GM10248 (cell line): ENCODE measurements around the gene TRMT112.

Experiments used
- CTCF ChIA-PET: fragments of 300-600 bp; sonication (Branson Sonifier 250); formaldehyde crosslinking; extraction: SDS; loops from one replicate; lab custom pipeline; 2021; ENCODE audit warnings: antibody characterized with exemption; lab: Yijun Ruan, JAX
- POLR2A ChIA-PET: fragments of 350-650 bp; sonication (Branson Sonifier 250); formaldehyde crosslinking; extraction: SDS; loops from one replicate; lab custom pipeline; 2020; ENCODE audit warnings: antibody characterized with exemption; lab: Yijun Ruan, JAX
- DNase-seq: peaks from one replicate; pipeline ENCODE4 v3.0.0; 2012; ENCODE audit errors: extremely low spot score
- TF ChIP-seq, protein P1 (sequence below): IDR thresholded peaks from 2 replicates; pipeline ENCODE4 v1.5.1; 2012; ENCODE audit warnings: mild to moderate bottlenecking, low read depth; ENCODE audit errors: extremely low read depth, missing control alignments, control extremely low read depth

The TRMT112 gene

DNA sequence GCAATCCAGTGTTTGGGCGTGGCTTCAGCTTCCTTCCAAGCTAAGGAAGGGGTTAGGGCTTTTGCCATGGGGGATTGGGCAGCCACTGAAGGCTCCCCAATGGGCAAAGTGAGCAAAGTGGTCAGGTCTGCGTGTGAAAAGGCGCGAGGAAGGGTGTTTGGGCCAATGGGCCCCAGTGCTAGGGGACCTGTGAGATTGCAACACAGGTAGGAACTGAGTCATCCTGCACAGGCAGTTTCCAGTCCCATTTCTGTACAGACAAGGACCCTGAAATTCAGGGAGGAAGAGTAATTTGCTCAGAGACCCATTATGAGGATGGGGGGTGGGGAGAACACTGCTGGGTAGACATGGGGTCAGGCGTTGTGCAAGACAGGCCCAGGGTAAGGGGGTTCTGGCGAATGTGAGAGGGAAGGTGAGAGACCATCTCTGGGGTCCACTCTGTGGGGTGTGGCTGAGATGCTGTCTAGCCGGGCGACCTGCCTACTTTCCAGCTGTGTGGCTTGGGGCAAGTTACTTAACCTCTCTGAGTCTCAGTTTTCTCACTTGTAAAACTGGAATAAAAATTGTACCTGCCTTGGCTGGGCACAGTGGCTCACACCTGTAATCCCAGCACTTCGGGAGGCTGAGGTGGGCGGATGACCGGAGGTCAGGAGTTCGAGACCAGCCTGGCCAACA is 30.0 kb upstream of the TRMT112 start:
- POLR2A ChIA-PET: no interaction called here
- TF ChIP-seq, protein P1, sequence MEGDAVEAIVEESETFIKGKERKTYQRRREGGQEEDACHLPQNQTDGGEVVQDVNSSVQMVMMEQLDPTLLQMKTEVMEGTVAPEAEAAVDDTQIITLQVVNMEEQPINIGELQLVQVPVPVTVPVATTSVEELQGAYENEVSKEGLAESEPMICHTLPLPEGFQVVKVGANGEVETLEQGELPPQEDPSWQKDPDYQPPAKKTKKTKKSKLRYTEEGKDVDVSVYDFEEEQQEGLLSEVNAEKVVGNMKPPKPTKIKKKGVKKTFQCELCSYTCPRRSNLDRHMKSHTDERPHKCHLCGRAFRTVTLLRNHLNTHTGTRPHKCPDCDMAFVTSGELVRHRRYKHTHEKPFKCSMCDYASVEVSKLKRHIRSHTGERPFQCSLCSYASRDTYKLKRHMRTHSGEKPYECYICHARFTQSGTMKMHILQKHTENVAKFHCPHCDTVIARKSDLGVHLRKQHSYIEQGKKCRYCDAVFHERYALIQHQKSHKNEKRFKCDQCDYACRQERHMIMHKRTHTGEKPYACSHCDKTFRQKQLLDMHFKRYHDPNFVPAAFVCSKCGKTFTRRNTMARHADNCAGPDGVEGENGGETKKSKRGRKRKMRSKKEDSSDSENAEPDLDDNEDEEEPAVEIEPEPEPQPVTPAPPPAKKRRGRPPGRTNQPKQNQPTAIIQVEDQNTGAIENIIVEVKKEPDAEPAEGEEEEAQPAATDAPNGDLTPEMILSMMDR: no peak
- DNase-seq: no peak
- CTCF ChIA-PET: interaction anchor here (2.5 kb wide), 1 partner anchor 30 kb away, joined by 7 read pairs; the partner anchor contains the start of genes PRDX5 and TRMT112

DNA sequence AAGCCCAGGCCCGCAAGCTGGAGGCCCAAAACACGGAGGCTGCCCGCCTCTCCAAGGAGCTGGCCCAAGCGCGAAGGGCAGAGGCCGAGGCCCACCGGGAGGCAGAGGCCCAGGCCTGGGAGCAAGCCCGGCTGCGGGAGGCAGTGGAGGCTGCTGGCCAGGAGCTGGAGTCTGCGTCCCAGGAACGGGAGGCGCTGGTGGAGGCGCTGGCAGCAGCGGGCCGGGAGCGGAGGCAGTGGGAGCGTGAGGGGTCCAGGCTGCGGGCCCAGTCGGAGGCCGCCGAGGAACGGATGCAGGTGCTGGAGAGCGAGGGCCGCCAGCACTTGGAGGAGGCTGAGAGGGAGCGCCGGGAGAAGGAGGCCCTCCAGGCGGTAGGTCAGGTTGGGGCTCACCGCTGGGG is 27.4 kb upstream of the TRMT112 start:
- ChIA-PET POLR2A (interaction anchor here (0.7 kb wide), 1 partner anchor 64 kb away, joined by 4 read pairs; no protein-coding TSS in a partner anchor), CTCF (interaction anchor here (1.4 to 7.5 kb wide), 3 partner anchors 10 to 27 kb away, joined by 3 to 81 read pairs (median 7); partner anchors contain the start of genes PRDX5 and TRMT112)
- TF ChIP-seq, protein P1: no peak
- DNase-seq: no peak

DNA sequence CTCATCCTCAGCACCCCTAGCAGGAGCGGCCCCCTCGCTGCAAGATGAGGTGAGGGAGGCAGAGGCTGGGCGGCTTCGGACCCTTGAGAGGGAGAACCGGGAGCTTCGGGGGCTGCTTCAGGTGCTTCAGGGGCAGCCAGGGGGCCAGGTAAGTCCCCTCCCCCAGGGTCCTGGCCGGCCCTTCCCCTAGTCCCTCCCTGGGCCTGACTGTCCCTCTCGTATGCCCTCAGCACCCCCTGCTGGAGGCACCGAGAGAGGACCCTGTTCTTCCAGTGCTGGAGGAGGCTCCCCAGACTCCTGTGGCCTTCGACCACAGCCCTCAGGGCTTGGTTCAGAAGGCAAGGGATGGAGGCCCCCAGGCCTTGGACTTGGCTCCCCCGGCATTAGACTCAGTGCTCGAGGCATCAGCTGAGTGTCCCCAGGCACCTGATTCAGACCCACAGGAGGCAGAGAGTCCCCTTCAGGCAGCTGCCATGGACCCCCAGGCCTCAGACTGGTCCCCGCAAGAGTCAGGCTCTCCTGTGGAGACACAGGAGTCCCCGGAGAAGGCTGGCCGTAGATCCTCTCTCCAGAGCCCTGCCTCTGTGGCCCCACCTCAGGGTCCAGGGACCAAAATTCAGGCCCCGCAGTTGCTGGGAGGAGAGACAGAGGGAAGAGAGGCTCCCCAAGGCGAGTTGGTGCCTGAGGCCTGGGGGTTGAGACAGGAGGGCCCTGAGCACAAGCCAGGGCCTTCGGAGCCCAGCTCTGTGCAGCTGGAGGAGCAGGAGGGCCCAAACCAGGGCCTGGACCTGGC is 26.6 kb upstream of the TRMT112 start:
- ChIA-PET POLR2A (no interaction called here), CTCF (interaction anchor here (4.8 to 7.5 kb wide), 2 partner anchors 11 kb away, joined by 50 to 81 read pairs; no protein-coding TSS in a partner anchor)
- no peak for DNase-seq
- TF ChIP-seq, protein P1: peak; percentile 27

DNA sequence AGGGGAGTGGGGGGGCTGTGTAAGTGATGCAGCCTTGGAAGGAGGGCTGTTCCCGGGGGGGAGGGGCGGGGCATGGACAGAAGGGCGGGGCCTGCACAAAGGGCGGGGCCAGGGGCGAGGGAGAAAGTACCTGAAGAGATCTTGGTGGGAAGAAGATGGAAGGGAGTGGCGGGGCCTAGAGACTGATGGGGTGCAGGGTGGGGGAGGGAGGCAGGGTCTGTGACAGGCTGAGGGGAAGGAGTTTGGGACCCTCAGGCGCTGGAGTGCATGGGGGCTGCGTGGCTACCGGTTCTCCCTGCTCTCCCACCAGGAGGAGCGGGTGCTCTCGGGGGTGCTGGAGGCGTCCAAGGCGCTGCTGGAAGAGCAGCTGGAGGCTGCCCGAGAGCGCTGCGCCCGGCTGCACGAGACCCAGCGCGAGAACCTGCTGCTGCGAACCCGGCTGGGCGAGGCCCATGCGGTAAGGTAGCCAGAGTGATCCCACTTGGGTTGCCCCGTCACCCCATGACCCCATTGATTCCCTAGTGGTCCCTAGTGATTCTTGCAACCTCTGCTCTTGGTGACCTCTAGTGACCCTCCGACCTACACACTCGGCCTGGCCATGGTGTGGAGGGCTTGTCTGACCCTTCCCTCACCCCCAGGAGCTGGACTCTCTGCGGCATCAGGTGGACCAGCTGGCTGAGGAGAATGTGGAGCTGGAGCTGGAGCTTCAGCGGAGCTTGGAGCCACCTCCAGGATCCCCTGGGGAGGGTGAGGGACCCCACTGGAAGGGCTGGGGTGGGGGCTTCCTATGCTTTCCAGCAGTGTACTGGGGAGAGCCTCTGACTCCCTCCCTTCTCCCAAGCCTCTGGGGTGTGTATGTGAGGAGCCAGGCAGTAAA is 25.7 kb upstream of the TRMT112 start:
- ChIA-PET POLR2A (interaction anchor here (0.5 to 1.5 kb wide), 3 partner anchors 10 to 1671 kb away, joined by 3 to 6 read pairs (median 5); partner anchors contain the start of gene LBHD1), CTCF (interaction anchor here (0.9 to 7.5 kb wide), 6 partner anchors 11 to 117 kb away, joined by 3 to 81 read pairs (median 12); partner anchors contain the start of genes NUDT22, PRDX5, TRMT112 and TRPT1)
- TF ChIP-seq, protein P1: no peak
- DNase-seq: no peak

DNA sequence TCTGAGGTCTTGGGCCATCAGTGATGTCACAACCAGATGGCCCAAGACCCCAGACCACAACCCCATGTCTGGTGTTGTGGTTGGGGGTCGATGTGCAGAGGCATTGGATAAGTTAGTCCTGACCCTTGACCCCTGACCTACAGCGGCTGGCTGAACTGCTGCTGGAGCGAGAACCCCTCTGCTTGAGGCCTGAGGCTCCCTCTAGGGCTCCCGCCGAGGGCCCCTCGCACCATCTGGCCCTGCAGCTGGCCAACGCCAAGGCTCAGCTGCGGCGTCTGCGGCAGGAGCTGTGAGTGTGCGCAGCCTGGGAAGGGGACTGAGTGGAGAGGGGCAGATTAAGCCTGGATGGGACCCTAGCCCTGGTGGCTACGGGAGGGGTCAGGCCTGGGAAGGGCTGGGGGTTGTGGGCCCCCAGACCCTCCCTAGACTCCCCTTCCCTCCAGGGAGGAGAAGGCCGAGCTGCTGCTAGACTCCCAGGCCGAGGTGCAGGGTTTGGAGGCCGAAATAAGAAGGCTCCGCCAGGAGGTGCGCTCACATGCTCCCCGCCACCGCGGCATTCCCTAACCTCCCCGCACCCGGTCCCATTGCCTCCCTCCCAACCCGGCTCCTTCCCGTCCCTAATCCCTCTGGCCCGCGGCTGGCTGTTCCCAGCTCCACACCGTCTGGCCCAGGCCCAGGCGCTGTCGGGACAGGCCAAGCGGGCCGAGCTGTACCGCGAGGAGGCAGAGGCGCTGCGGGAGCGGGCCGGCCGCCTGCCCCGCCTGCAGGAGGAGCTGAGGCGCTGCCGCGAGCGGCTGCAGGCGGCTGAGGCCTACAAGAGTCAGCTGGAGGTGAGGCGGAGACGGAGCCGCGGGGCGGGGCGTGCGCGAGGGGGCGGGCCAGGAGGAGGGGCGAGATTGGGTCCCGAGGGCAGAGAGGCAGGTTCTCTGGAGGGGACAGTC is 24.8 kb upstream of the TRMT112 start:
- ChIA-PET CTCF (interaction anchor here (0.9 to 7.5 kb wide), 8 partner anchors 10 to 116 kb away, joined by 3 to 81 read pairs (median 10); partner anchors contain the start of genes NUDT22, PRDX5, TRMT112 and TRPT1), POLR2A (interaction anchor here (0.5 to 1.5 kb wide), 3 partner anchors 11 to 1670 kb away, joined by 3 to 6 read pairs (median 5); partner anchors contain the start of gene LBHD1)
- TF ChIP-seq, protein P1: peak; percentile 28
- peak; percentile 95 for DNase-seq
